A549 (cell line): ENCODE results near the gene ACRBP. TPM values are rescaled to one million over a fixed set of nuclear protein-coding genes. Genes with fewer than 3 reads are reported as not detected.

ENCODE experiments used
- ATAC-seq, 2 experiments: fragments of 200-7000 bp in 1 of 2; fragments of >200 bp in 1 of 2; cut with Nextera tagmentation in 1 of 2; cut with Tn5 transposase in 1 of 2; 3 replicates each; pipeline versions ENCODE4 v1.8.0 to v1.9.1; 2018 to 2020; ENCODE audit warnings: mild to moderate bottlenecking in 1 of 2, moderate library complexity in 1 of 2
- CTCF ChIA-PET: fragments of 300-600 bp; sonication (Branson Sonifier 250); formaldehyde crosslinking; extraction: SDS; loops from one replicate; lab custom pipeline; 2021; ENCODE audit warnings: antibody characterized with exemption, inconsistent platforms; lab: Yijun Ruan, JAX
- POLR2A ChIA-PET: fragments of 350-600 bp; formaldehyde crosslinking; extraction: SDS; loops from one replicate; lab custom pipeline; 2021; ENCODE audit warnings: antibody characterized with exemption, inconsistent platforms; lab: Yijun Ruan, JAX
- DNase-seq, 2 experiments: peaks; one replicate each; pipeline versions ENCODE4 v3.0.0 to v3.0.0-alpha.2; 2011 to 2016; ENCODE audit warnings: low read depth in 1 of 2, low spot score in 1 of 2
- FAIRE-seq: peaks from 2 replicates; lab custom pipeline; 2011; peaks lifted over from hg19 to GRCh38; lab: Jason Lieb, UNC
- H3K27ac ChIP-seq, 2 experiments: fragments of >200 bp; sonication (Bioruptor Twin); formaldehyde crosslinking; 3 replicates each; pipeline ENCODE4 v1.5.1; 2016 to 2017
- H3K4me1 ChIP-seq: fragments of >200 bp; sonication (Bioruptor Twin); formaldehyde crosslinking; 3 replicates; pipeline ENCODE4 v1.6.1; 2016
- H3K4me2 ChIP-seq: fragments of >200 bp; sonication (Bioruptor Twin); formaldehyde crosslinking; 3 replicates; pipeline ENCODE4 v1.6.1; 2016
- H3K4me3 ChIP-seq: fragments of >200 bp; sonication (Bioruptor Twin); formaldehyde crosslinking; 3 replicates; pipeline ENCODE4 v1.5.1; 2016
- H3K9me3 ChIP-seq: fragments of >200 bp; sonication (Bioruptor Twin); formaldehyde crosslinking; 3 replicates; pipeline ENCODE4 v1.6.1; 2016
- CHD4 ChIP-seq: fragments of 200-600 bp; sonication (generic); IDR thresholded peaks from 2 replicates; pipeline ENCODE4 v1.6.1; 2016; ENCODE audit warnings: antibody characterized with exemption, mild to moderate bottlenecking, borderline replicate concordance
- EHF ChIP-seq: fragments of 250-450 bp; sonication (Bioruptor Pico); IDR thresholded peaks from 2 replicates; pipeline ENCODE4 v1.5.0; 2020; ENCODE audit warnings: mild to moderate bottlenecking
- EP300 ChIP-seq, 2 experiments: fragments of >200 bp; sonication (Bioruptor Twin); formaldehyde crosslinking; IDR thresholded peaks; 2 replicates in 1 of 2; 3 replicates in 1 of 2; pipeline ENCODE4 v1.6.1; 2016 to 2017
- FOXS1 ChIP-seq: fragments of 250-450 bp; sonication (Bioruptor Pico); IDR thresholded peaks from 2 replicates; pipeline ENCODE4 v1.5.0; 2020; ENCODE audit warnings: mild to moderate bottlenecking, moderate library complexity
- GATA3 ChIP-seq: IDR thresholded peaks from 2 replicates; pipeline ENCODE4 v1.6.1; 2012; ENCODE audit warnings: borderline replicate concordance
- HOXA7 ChIP-seq: fragments of 250-450 bp; sonication (Bioruptor Pico); IDR thresholded peaks from 2 replicates; pipeline ENCODE4 v1.5.0; 2020; ENCODE audit warnings: mild to moderate bottlenecking, moderate library complexity
- HOXB5 ChIP-seq: fragments of 250-450 bp; sonication (Bioruptor Pico); IDR thresholded peaks from 2 replicates; pipeline ENCODE4 v1.5.0; 2020; ENCODE audit warnings: mild to moderate bottlenecking, moderate library complexity
- JUN ChIP-seq, 2 experiments: fragments of >200 bp; sonication (Bioruptor Twin); formaldehyde crosslinking; IDR thresholded peaks; 2 replicates in 1 of 2; 3 replicates in 1 of 2; pipeline ENCODE4 v1.6.1; 2016 to 2017
- JUNB ChIP-seq: fragments of >200 bp; sonication (Bioruptor Twin); formaldehyde crosslinking; IDR thresholded peaks from 2 replicates; pipeline ENCODE4 v1.6.1; 2016
- KDM1A ChIP-seq: fragments of 200-600 bp; sonication (generic); IDR thresholded peaks from 2 replicates; pipeline ENCODE4 v1.6.1; 2016; ENCODE audit warnings: low read depth, mild to moderate bottlenecking
- KDM5A ChIP-seq: fragments of 200-600 bp; sonication (generic); IDR thresholded peaks from 2 replicates; pipeline ENCODE4 v1.6.1; 2016; ENCODE audit warnings: antibody characterized with exemption, mild to moderate bottlenecking
- MAFK ChIP-seq: fragments of 450-650 bp; IDR thresholded peaks from 2 replicates; pipeline ENCODE4 v1.6.1; 2014; ENCODE audit not compliant: partially characterized antibody
- MAZ ChIP-seq: fragments of 150-350 bp; IDR thresholded peaks from 2 replicates; pipeline ENCODE4 v1.6.1; 2014; ENCODE audit warnings: antibody characterized with exemption, low read depth, low read length, borderline replicate concordance
- MYC ChIP-seq: IDR thresholded peaks from 2 replicates; pipeline ENCODE4 v1.6.1; 2012; ENCODE audit warnings: mild to moderate bottlenecking, inconsistent platforms, low read length, improper control_type of control experiment, borderline replicate concordance
- NPAS2 ChIP-seq: fragments of 250-450 bp; sonication (Bioruptor Pico); IDR thresholded peaks from 2 replicates; pipeline ENCODE4 v1.8.0; 2022; ENCODE audit warnings: mild to moderate bottlenecking, moderate library complexity, borderline replicate concordance
- POLR2A ChIP-seq: IDR thresholded peaks from 2 replicates; pipeline ENCODE4 v1.6.1; 2012; ENCODE audit warnings: mild to moderate bottlenecking, low read length
- RARB ChIP-seq: fragments of 250-450 bp; sonication (Bioruptor Pico); IDR thresholded peaks from 2 replicates; pipeline ENCODE4 v1.8.0; 2021; ENCODE audit warnings: mild to moderate bottlenecking, moderate library complexity
- SREBF2 ChIP-seq: fragments of 450-650 bp; IDR thresholded peaks from 2 replicates; pipeline ENCODE4 v1.6.1; 2014; ENCODE audit warnings: mild to moderate bottlenecking, moderate library complexity
- TFCP2L1 ChIP-seq: fragments of 250-450 bp; sonication (Bioruptor Pico); IDR thresholded peaks from 2 replicates; pipeline ENCODE4 v1.5.0; 2021; ENCODE audit warnings: mild to moderate bottlenecking
- ZSCAN20 ChIP-seq: fragments of 250-450 bp; sonication (Bioruptor Pico); IDR thresholded peaks from 2 replicates; pipeline ENCODE4 v1.8.0; 2022; ENCODE audit warnings: mild to moderate bottlenecking, moderate library complexity
- WGBS: methylation state at CpG from one replicate; pipeline ENCODE4 v1.1.6; 2017; ENCODE audit errors: missing lambda C conversion rate; 5-methylcytosine and 5-hydroxymethylcytosine counted together
- polyA plus RNA-seq, 4 experiments: library from polyadenylated mRNA; depleted of rRNA in 3 of 4; stranded (reverse); fragments of >200 nt; fragmentation: RNase III in 1 of 4; extraction: RNeasy Plus Mini Kit Qiagen cat#74134 plus additional on column Dnase treatment in 1 of 4; gene quantifications; 2 replicates in 3 of 4; 3 replicates in 1 of 4; pipeline ENCODE4 v1.2.3, GENCODE V29; 2011 to 2017
- TF ChIP-seq, protein P1 (sequence below): fragments of 250-450 bp; sonication (Bioruptor Pico); IDR thresholded peaks from 2 replicates; pipeline ENCODE4 v1.5.0; 2021; ENCODE audit warnings: mild to moderate bottlenecking, moderate library complexity, borderline replicate concordance
- TF ChIP-seq, protein P2 (sequence below): fragments of 250-450 bp; sonication (Bioruptor Pico); IDR thresholded peaks from 2 replicates; pipeline ENCODE4 v1.5.0; 2020; ENCODE audit warnings: low read depth, mild to moderate bottlenecking, moderate library complexity
- TF ChIP-seq, protein P3 (sequence below): fragments of 200-600 bp; sonication (generic); IDR thresholded peaks from 2 replicates; pipeline ENCODE4 v1.6.1; 2016; ENCODE audit warnings: antibody characterized with exemption, mild to moderate bottlenecking, moderate library complexity

The ACRBP gene
- polyA plus RNA-seq, 2 of the 4 experiments (the other 2 are of a cell fraction): 0.34 to 0.70 TPM

DNA sequence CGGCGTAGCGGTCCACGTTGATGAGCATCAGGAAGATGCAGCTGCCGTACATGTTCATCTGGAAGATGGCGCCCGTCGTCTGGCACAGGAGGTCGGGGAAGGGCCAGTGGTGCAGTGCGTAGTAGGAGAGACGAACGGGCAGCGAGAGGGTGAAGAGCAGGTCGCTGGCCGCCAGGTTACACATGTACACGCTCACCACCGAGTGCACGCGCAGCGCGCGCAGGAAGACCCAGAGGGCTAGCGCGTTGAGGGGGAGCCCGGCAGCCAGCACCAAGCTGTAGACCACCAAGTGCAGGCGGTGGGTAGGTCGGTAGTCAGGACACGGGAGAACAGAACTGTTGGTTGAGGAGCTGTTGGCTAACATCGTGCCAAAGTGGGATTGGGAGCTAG lies 26.4 kb downstream of the ACRBP start:
- DNase-seq (no peak), ATAC-seq (no peak), FAIRE-seq (no peak)
- Histone ChIP-seq H3K4me3 (no peak overlapping the region), H3K4me1 (no peaks in the 10 kb centered on the region), H3K27ac (no peak overlapping the region), H3K4me2 (no peak overlapping the region), H3K9me3 (no peaks in the 10 kb centered on the region)
- CTCF ChIA-PET: interaction anchor here (1.1 to 1.9 kb wide), 9 partner anchors 9 to 204 kb away, joined by 3 to 7 read pairs (median 3); partner anchors contain the start of gene LAG3
- WGBS: 92% methylated on average over 29 of the region's 29 CpGs
- TF ChIP-seq TFCP2L1 (CRISPR knock-in tag): no peak
- TF ChIP-seq JUNB: no peak
- TF ChIP-seq HOXA7 (CRISPR knock-in tag): no peak
- no peak for TF ChIP-seq EP300 (IDR thresholded peaks at IDR 0.05)
- no peak for TF ChIP-seq SREBF2
- TF ChIP-seq FOXS1 (CRISPR knock-in tag): no peak
- TF ChIP-seq NPAS2 (CRISPR knock-in tag): no peak
- no peak for TF ChIP-seq MAZ
- TF ChIP-seq CHD4: no peak
- TF ChIP-seq HOXB5 (CRISPR knock-in tag): no peak
- TF ChIP-seq POLR2A: no peak
- TF ChIP-seq, protein P1, sequence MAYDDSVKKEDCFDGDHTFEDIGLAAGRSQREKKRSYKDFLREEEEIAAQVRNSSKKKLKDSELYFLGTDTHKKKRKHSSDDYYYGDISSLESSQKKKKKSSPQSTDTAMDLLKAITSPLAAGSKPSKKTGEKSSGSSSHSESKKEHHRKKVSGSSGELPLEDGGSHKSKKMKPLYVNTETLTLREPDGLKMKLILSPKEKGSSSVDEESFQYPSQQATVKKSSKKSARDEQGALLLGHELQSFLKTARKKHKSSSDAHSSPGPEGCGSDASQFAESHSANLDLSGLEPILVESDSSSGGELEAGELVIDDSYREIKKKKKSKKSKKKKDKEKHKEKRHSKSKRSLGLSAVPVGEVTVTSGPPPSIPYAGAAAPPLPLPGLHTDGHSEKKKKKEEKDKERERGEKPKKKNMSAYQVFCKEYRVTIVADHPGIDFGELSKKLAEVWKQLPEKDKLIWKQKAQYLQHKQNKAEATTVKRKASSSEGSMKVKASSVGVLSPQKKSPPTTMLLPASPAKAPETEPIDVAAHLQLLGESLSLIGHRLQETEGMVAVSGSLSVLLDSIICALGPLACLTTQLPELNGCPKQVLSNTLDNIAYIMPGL: no peak
- TF ChIP-seq EHF (CRISPR knock-in tag): no peak
- POLR2A ChIA-PET: no interaction called here

DNA sequence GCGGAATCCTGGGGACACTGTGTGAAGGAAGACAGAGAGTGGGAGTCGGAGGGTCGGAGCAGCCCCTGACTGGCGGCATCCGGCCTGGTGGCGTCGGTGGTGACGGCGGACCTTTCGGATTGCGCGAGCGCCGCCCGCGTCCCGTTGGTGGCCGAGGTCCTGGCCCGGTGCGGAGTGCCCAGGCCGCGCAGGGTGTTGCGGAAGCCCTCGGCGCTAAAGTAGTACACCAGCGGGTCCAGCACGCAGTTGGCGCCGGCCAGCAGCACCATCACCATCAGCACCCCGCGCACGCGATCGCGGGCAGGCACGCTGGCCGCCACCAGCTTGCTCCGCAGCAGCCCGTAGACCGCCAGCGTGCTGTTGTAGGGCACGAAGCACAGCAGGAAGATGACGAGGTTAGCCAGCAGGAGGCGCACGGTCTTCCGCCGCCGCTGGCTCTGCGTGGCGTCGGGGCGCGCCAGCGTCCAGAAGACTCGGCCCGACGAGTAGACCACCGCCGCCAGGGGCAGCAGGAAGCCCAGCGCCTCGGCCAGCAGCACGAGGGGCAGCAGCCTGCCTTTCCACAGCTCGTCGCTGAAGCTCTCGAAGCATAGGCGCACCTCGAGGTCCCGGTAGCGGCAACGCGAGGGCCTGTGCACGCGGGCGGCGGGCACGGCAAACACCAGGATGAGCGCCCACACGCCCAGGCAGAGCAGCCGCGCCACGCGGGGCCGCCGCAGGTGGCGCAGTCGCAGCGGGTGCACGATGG lies 26.9 kb downstream of the ACRBP start:
- TF ChIP-seq, protein P2, sequence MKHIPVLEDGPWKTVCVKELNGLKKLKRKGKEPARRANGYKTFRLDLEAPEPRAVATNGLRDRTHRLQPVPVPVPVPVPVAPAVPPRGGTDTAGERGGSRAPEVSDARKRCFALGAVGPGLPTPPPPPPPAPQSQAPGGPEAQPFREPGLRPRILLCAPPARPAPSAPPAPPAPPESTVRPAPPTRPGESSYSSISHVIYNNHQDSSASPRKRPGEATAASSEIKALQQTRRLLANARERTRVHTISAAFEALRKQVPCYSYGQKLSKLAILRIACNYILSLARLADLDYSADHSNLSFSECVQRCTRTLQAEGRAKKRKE (CRISPR knock-in tag): no peak
- no peak for TF ChIP-seq JUN (IDR thresholded peaks at IDR 0.05)
- no peak for TF ChIP-seq SREBF2
- no peak for TF ChIP-seq KDM5A
- TF ChIP-seq MYC: no peak
- no peak for TF ChIP-seq MAFK
- TF ChIP-seq HOXB5 (CRISPR knock-in tag): no peak
- TF ChIP-seq RARB (CRISPR knock-in tag): no peak
- TF ChIP-seq, protein P3, sequence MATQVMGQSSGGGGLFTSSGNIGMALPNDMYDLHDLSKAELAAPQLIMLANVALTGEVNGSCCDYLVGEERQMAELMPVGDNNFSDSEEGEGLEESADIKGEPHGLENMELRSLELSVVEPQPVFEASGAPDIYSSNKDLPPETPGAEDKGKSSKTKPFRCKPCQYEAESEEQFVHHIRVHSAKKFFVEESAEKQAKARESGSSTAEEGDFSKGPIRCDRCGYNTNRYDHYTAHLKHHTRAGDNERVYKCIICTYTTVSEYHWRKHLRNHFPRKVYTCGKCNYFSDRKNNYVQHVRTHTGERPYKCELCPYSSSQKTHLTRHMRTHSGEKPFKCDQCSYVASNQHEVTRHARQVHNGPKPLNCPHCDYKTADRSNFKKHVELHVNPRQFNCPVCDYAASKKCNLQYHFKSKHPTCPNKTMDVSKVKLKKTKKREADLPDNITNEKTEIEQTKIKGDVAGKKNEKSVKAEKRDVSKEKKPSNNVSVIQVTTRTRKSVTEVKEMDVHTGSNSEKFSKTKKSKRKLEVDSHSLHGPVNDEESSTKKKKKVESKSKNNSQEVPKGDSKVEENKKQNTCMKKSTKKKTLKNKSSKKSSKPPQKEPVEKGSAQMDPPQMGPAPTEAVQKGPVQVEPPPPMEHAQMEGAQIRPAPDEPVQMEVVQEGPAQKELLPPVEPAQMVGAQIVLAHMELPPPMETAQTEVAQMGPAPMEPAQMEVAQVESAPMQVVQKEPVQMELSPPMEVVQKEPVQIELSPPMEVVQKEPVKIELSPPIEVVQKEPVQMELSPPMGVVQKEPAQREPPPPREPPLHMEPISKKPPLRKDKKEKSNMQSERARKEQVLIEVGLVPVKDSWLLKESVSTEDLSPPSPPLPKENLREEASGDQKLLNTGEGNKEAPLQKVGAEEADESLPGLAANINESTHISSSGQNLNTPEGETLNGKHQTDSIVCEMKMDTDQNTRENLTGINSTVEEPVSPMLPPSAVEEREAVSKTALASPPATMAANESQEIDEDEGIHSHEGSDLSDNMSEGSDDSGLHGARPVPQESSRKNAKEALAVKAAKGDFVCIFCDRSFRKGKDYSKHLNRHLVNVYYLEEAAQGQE: no peak
- no peak for TF ChIP-seq KDM1A
- TF ChIP-seq GATA3: no peak
- TF ChIP-seq ZSCAN20: no peak
- WGBS: 92% methylated on average over 73 of the region's 88 CpGs
- Histone ChIP-seq H3K9me3 (no peaks in the 10 kb centered on the region), H3K4me1 (no peaks in the 10 kb centered on the region), H3K4me3 (no peak overlapping the region), H3K4me2 (no peak overlapping the region), H3K27ac (no peak overlapping the region)
- CTCF ChIA-PET: interaction anchor here (1.1 to 2.6 kb wide), 12 partner anchors 10 to 205 kb away, joined by 3 to 10 read pairs (median 4); partner anchors contain the start of gene LAG3
- FAIRE-seq (no peak), ATAC-seq (no peak), DNase-seq (no peak)
- POLR2A ChIA-PET: interaction anchor here (0.5 kb wide), 1 partner anchor 69 kb away, joined by 3 read pairs; no protein-coding TSS in a partner anchor
